Testis (tissue), 2 donors: Measurements from ENCODE around the gene GRIP2.

Source experiments
- POLR2A ChIP-seq: fragments of 450-650 bp; IDR thresholded peaks from one replicate; pipeline ENCODE4 v1.6.1; 2017; ENCODE audit warnings: antibody characterized with exemption, mild to moderate bottlenecking, moderate library complexity
- TF ChIP-seq, protein P1 (sequence below), 3 experiments: fragments of 450-650 bp in 2 of 3; fragments of 200-600 bp in 1 of 3; sonication (generic) in 1 of 3; IDR thresholded peaks; one replicate each; pipeline ENCODE4 v1.5.1; 2016 to 2019; ENCODE audit warnings: antibody characterized with exemption in 3 of 3, mild to moderate bottlenecking in 2 of 3, moderate library complexity in 1 of 3

DNA sequence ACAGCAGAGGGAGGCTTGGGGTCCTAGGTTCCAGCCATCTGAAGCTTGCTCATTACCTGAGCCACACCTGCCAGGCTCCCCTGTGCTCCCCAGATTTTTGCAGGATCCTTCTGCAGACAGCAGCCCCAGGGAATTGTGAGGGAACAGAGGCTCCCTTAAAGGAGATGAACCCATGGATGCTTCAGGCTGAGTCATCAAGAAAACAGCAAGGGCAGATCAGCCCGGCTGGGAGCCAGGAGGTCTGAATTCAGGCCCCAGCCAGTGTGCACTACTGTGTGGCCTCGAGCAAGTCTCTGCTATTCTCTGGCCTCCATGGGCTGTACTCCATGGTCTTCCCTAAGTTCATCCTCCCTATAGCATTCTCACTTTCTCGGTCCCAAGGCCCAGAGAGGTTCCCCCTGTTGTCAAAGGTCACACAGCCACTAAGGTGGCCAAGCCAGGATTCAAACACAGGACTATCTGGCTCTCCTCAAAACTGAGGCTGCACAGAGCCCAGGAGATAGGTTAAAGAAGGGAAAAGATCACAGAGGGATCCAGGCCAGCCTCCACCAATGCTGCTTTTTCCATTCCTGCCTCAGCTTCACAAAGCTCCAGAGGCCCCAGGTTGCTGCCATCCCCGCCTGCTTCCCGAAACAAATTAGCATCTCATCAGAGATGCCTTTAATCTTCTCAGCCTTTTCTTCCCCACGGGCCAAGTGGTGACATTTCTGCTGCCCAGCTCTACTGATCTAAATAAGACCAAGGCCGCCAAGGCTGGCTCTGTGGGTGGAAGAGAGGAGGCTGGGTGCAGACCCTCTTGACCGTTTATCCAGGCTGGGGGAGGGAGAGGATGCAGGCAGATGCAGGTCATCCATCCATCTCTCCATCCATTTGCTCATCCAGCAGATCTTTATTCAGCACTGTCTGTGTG, 21.2 kb upstream of the GRIP2 start:
- TF ChIP-seq, protein P1, sequence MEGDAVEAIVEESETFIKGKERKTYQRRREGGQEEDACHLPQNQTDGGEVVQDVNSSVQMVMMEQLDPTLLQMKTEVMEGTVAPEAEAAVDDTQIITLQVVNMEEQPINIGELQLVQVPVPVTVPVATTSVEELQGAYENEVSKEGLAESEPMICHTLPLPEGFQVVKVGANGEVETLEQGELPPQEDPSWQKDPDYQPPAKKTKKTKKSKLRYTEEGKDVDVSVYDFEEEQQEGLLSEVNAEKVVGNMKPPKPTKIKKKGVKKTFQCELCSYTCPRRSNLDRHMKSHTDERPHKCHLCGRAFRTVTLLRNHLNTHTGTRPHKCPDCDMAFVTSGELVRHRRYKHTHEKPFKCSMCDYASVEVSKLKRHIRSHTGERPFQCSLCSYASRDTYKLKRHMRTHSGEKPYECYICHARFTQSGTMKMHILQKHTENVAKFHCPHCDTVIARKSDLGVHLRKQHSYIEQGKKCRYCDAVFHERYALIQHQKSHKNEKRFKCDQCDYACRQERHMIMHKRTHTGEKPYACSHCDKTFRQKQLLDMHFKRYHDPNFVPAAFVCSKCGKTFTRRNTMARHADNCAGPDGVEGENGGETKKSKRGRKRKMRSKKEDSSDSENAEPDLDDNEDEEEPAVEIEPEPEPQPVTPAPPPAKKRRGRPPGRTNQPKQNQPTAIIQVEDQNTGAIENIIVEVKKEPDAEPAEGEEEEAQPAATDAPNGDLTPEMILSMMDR (IDR thresholded peaks at IDR 0.05), result no peak
- TF ChIP-seq POLR2A, result no peak
